GM12891 (cell line): ENCODE data around the gene B3GNT8.

Experiments
- POLR2A ChIP-seq: IDR thresholded peaks from 2 replicates; pipeline ENCODE4 v1.6.1; 2011; ENCODE audit warnings: low read depth, low read length, control low read depth
- POLR2AphosphoS5 ChIP-seq: IDR thresholded peaks from 2 replicates; pipeline ENCODE4 v1.6.1; 2011; ENCODE audit warnings: low read depth, low read length, control low read depth
- POU2F2 ChIP-seq: IDR thresholded peaks from 2 replicates; pipeline ENCODE4 v1.6.1; 2011; ENCODE audit warnings: low read depth, mild to moderate bottlenecking, control low read depth, low read length, moderate library complexity
- SPI1 ChIP-seq: IDR thresholded peaks from 2 replicates; pipeline ENCODE4 v1.6.1; 2011; ENCODE audit warnings: low read depth, low read length, control low read depth
- TAF1 ChIP-seq: IDR thresholded peaks from 2 replicates; pipeline ENCODE4 v1.6.1; 2011; ENCODE audit warnings: low read depth, low read length, control low read depth

DNA sequence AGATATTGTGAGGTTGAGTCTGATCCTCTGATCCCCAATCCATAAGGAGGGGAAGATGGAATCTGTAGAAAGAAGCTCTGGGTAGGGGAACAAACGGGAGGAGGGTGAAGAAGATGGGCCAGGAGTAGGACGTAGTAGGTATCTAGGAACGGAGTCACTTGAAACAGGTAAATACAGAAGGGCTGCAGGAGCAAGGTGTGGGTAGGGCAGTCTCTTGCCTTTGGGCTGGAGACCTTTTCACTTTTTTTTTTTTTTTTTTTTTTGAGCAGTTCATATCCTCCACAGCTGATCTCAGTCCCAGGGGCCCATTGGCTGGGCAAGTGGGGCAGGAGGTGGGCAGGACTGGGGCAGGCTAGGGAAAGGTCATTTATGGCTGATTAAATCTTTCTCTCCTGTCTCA lies 28.1 kb downstream of the B3GNT8 start:
- TF ChIP-seq POLR2A (no peak), POLR2AphosphoS5 (no peak), TAF1 (no peak), POU2F2 (no peak), SPI1 (no peak)
